Neural progenitor cell (in vitro differentiated cells): ENCODE measurements around the gene SLMAP. TPM values are rescaled to one million over a fixed set of nuclear protein-coding genes. Genes with fewer than 3 reads are reported as not detected.

Experiments used
- DNase-seq: peaks from one replicate; pipeline ENCODE4 v3.0.0-alpha.2; 2016; ENCODE audit warnings: low spot score
- H2AFZ ChIP-seq: fragments of 200-600 bp; sonication (generic); replicated peaks from 2 replicates; pipeline ENCODE4 v1.6.1; 2016; ENCODE audit warnings: antibody characterized with exemption
- H3F3A ChIP-seq: fragments of 200-600 bp; sonication (generic); 2 replicates; pipeline ENCODE4 v1.6.1; 2016; ENCODE audit warnings: antibody characterized with exemption, low read depth
- H3K27ac ChIP-seq: fragments of 200-600 bp; sonication (generic); 2 replicates; pipeline ENCODE4 v1.5.1; 2016; ENCODE audit warnings: mild to moderate bottlenecking
- H3K27me3 ChIP-seq: fragments of 200-600 bp; sonication (generic); 2 replicates; pipeline ENCODE4 v1.6.1; 2016; ENCODE audit warnings: mild to moderate bottlenecking, moderate library complexity
- H3K36me3 ChIP-seq: fragments of 200-600 bp; sonication (generic); 2 replicates; pipeline ENCODE4 v1.5.1; 2016
- H3K4me1 ChIP-seq: fragments of 200-600 bp; sonication (generic); 2 replicates; pipeline ENCODE4 v1.6.1; 2016; ENCODE audit warnings: mixed run types
- H3K4me2 ChIP-seq: fragments of 200-600 bp; sonication (generic); 2 replicates; pipeline ENCODE4 v1.6.1; 2016
- H3K4me3 ChIP-seq: fragments of 200-600 bp; sonication (generic); 2 replicates; pipeline ENCODE4 v1.5.1; 2016
- H3K79me2 ChIP-seq: fragments of 200-600 bp; sonication (generic); 2 replicates; pipeline ENCODE4 v1.6.1; 2016; ENCODE audit warnings: low read depth
- H3K9ac ChIP-seq: fragments of 200-600 bp; sonication (generic); 2 replicates; pipeline ENCODE4 v1.6.1; 2016
- H3K9me3 ChIP-seq: fragments of 200-600 bp; sonication (generic); 2 replicates; pipeline ENCODE4 v1.5.1; 2016; ENCODE audit warnings: low read depth
- H4K20me1 ChIP-seq: fragments of 200-600 bp; sonication (generic); 2 replicates; pipeline ENCODE4 v1.6.1; 2016; ENCODE audit warnings: low read depth
- H3K27ac Mint-ChIP-seq: 3 replicates; pipeline ENCODE4 v1.8.0; 2021; ENCODE audit warnings: mixed read lengths
- H3K27me3 Mint-ChIP-seq: 2 replicates; pipeline ENCODE4 v1.8.0; 2022; ENCODE audit warnings: low read depth, mild to moderate bottlenecking, inconsistent platforms, moderate library complexity, mixed read lengths; ENCODE audit not compliant: insufficient read depth
- H3K36me3 Mint-ChIP-seq: 3 replicates; pipeline ENCODE4 v1.8.0; 2021; ENCODE audit warnings: mixed read lengths
- H3K4me1 Mint-ChIP-seq: 3 replicates; pipeline ENCODE4 v1.8.0; 2021; ENCODE audit warnings: mixed read lengths
- H3K4me3 Mint-ChIP-seq: 3 replicates; pipeline ENCODE4 v1.8.0; 2021; ENCODE audit warnings: mild to moderate bottlenecking, moderate library complexity, mixed read lengths
- H3K9me3 Mint-ChIP-seq: 3 replicates; pipeline ENCODE4 v1.8.0; 2020; ENCODE audit warnings: mixed read lengths
- EZH2 ChIP-seq: fragments of 200-600 bp; sonication (generic); IDR thresholded peaks from 2 replicates; pipeline ENCODE4 v1.6.1; 2017; ENCODE audit warnings: antibody characterized with exemption, mild to moderate bottlenecking, moderate library complexity
- EZH2phosphoT487 ChIP-seq: fragments of 200-600 bp; sonication (generic); IDR thresholded peaks from 2 replicates; pipeline ENCODE4 v1.6.1; 2017; ENCODE audit warnings: antibody characterized with exemption
- total RNA-seq: library from RNA; depleted of rRNA; stranded (reverse); fragments of >200 nt; gene quantifications from 2 replicates; pipeline ENCODE4 v1.2.3, GENCODE V29; 2015; ENCODE audit warnings: low replicate concordance
- TF ChIP-seq, protein P1 (sequence below): fragments of 200-600 bp; sonication (generic); IDR thresholded peaks from 2 replicates; pipeline ENCODE4 v1.5.1; 2017; ENCODE audit warnings: antibody characterized with exemption, mild to moderate bottlenecking

The SLMAP gene
- total RNA-seq, 1 donor from 2014 or later: 59.4 TPM

DNA sequence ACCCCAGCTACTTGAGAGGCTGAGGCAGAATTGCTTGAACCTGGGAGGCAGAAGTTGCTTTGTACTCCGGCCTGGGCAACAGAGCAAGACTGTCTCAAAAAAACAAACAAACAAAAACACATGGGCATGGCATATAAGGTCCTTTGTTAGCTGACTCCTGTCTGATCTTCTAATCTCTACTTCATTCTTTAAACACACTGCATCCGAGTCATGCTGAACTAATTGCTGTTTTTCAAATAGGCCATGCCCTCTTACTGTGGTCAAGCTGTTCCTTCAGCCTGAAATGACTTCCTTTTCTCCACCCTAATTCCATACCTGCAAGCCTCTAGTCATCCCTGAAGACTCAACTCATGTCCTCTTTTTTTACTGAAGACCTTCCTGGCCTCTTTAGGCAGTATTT lies 22.3 kb upstream of the SLMAP start:
- no peaks in the 10 kb centered on the region for H3K36me3 ChIP-seq
- no peak overlapping the region for H3K4me2 ChIP-seq
- no peaks in the 10 kb centered on the region for H3K9me3 Mint-ChIP-seq
- no peak overlapping the region for H3K4me3 Mint-ChIP-seq
- H3K27me3 ChIP-seq: no peaks in the 10 kb centered on the region
- H3K36me3 Mint-ChIP-seq: no peaks in the 10 kb centered on the region
- no peak overlapping the region for H3K27ac ChIP-seq
- no peaks in the 10 kb centered on the region for H4K20me1 ChIP-seq
- H2AFZ ChIP-seq: no peak overlapping the region
- no peaks in the 10 kb centered on the region for H3K9me3 ChIP-seq
- no peak overlapping the region for H3K9ac ChIP-seq
- peaks cover 2% of the 10 kb centered on the region for H3K27me3 Mint-ChIP-seq
- peaks cover 6% of the 10 kb centered on the region for H3K4me1 Mint-ChIP-seq
- H3K4me1 ChIP-seq: no peaks in the 10 kb centered on the region
- TF ChIP-seq, protein P1, sequence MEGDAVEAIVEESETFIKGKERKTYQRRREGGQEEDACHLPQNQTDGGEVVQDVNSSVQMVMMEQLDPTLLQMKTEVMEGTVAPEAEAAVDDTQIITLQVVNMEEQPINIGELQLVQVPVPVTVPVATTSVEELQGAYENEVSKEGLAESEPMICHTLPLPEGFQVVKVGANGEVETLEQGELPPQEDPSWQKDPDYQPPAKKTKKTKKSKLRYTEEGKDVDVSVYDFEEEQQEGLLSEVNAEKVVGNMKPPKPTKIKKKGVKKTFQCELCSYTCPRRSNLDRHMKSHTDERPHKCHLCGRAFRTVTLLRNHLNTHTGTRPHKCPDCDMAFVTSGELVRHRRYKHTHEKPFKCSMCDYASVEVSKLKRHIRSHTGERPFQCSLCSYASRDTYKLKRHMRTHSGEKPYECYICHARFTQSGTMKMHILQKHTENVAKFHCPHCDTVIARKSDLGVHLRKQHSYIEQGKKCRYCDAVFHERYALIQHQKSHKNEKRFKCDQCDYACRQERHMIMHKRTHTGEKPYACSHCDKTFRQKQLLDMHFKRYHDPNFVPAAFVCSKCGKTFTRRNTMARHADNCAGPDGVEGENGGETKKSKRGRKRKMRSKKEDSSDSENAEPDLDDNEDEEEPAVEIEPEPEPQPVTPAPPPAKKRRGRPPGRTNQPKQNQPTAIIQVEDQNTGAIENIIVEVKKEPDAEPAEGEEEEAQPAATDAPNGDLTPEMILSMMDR: no peak
- TF ChIP-seq EZH2: no peak
- TF ChIP-seq EZH2phosphoT487: no peak
- H3F3A ChIP-seq: no peaks in the 10 kb centered on the region
- peak; percentile 8 for DNase-seq
- H3K79me2 ChIP-seq: no peaks in the 10 kb centered on the region
- no peak overlapping the region for H3K4me3 ChIP-seq
- peak overlapping the region; percentile 19 for H3K27ac Mint-ChIP-seq

GRCh38 chr3:57735405-57735804 lies 20.7 kb upstream of the SLMAP start:
- H3K4me1 Mint-ChIP-seq: peaks cover 6% of the 10 kb centered on the region
- no peak for DNase-seq
- no peak overlapping the region for H3K9ac ChIP-seq
- H3K4me3 ChIP-seq: no peak overlapping the region
- H3K36me3 Mint-ChIP-seq: no peaks in the 10 kb centered on the region
- H3K9me3 Mint-ChIP-seq: no peaks in the 10 kb centered on the region
- H3K4me2 ChIP-seq: no peak overlapping the region
- no peaks in the 10 kb centered on the region for H3K4me1 ChIP-seq
- no peaks in the 10 kb centered on the region for H3K9me3 ChIP-seq
- H3K4me3 Mint-ChIP-seq: no peak overlapping the region
- H3K79me2 ChIP-seq: no peaks in the 10 kb centered on the region
- H4K20me1 ChIP-seq: no peaks in the 10 kb centered on the region
- no peak overlapping the region for H3K27ac Mint-ChIP-seq
- peaks cover 2% of the 10 kb centered on the region for H3K27me3 Mint-ChIP-seq
- no peaks in the 10 kb centered on the region for H3F3A ChIP-seq
- H3K36me3 ChIP-seq: no peaks in the 10 kb centered on the region
- H2AFZ ChIP-seq: no peak overlapping the region
- no peak overlapping the region for H3K27ac ChIP-seq
- TF ChIP-seq EZH2 (no peak), EZH2phosphoT487 (no peak)
- TF ChIP-seq, protein P1: no peak
- H3K27me3 ChIP-seq: no peaks in the 10 kb centered on the region

DNA sequence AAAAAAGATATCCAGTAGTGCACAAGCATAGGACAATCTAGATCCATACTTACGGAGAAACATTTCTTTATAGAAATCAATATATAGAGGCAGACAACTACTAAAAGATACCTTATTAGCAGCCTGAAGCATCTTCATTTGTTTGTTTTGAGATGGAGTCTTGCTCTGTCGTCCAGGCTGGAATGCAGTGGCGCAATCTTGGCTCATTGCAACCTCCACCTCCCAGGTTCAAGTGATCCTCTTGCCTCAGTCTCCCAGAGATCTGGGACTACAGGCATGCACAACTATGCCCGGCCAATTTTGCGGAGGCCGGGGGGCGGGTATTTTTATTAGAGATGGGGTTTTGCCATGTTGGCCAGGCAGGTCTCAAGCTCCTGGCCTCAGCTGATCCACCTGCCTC lies 18.3 kb upstream of the SLMAP start:
- Histone ChIP-seq H3K9me3 (no peaks in the 10 kb centered on the region), H3F3A (no peaks in the 10 kb centered on the region), H3K27me3 (no peaks in the 10 kb centered on the region), H4K20me1 (no peaks in the 10 kb centered on the region), H3K4me2 (no peak overlapping the region), H3K9ac (no peak overlapping the region), H3K4me1 (no peaks in the 10 kb centered on the region), H3K4me3 (no peak overlapping the region), H2AFZ (peak overlapping the region; percentile 34), H3K27ac (no peak overlapping the region), H3K79me2 (no peaks in the 10 kb centered on the region), H3K36me3 (no peaks in the 10 kb centered on the region)
- Mint-ChIP-seq H3K27me3 (peaks cover 2% of the 10 kb centered on the region), H3K4me3 (no peak overlapping the region), H3K36me3 (no peaks in the 10 kb centered on the region), H3K4me1 (peaks cover 6% of the 10 kb centered on the region), H3K9me3 (no peaks in the 10 kb centered on the region), H3K27ac (no peak overlapping the region)
- TF ChIP-seq, protein P1: no peak
- TF ChIP-seq EZH2phosphoT487 (no peak), EZH2 (no peak)
- DNase-seq: no peak
